Stimulated activated CD4-positive, alpha-beta T cell treated with anti-CD3 and anti-CD28 coated beads, Interleukin-1b, Interleukin-23, amount 100 ng/mL, for 48 hours (primary cell): ENCODE data around the gene EHBP1.
"Not testable (repeated sequence)": the region's sequence is repeated elsewhere in the genome, so short reads cannot be mapped to it uniquely, and the experiment has no call there.

Experiments
- DNase-seq: peaks from one replicate; pipeline ENCODE4 v3.0.0-alpha.2; 2020

Gene EHBP1

DNA sequence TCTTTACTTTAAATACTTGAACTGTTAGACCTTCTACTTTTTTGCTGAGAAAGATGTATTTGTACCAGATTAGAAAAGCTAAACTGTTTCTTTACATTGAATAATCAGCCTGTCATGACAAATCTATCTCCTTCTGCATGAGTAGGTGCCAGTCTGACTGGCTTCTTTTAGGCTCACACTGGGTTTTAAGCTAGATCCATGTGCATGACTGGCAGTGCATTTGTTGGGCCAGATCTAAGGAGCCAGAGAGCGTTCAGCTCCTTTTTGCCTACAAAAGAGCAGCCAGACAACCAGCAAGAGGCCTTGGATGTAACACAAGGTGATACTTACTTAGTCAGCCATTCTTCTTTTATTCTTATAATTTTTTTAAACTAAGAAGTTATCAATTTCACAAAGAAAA, 263.2 kb downstream of the EHBP1 start:
- no peak for DNase-seq

DNA sequence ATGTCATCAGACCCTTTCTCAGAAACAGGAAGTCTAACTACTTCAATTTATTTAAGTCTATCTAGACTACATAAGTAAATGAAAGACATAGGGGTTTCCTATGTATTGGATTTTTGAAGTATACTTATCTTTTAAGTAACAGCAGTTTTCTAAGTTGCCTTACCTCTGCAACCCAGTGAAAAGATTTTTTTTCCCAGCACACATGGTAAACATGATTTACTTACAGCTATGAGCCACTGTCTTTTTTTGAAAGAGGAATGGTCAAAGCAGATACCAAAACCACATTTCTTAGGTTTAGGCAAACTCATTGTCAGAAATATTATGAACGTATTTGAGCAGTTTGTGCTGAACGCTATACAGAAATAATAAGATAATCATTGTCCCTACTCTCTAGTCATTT, 266.4 kb downstream of the EHBP1 start:
- DNase-seq = no peak

DNA sequence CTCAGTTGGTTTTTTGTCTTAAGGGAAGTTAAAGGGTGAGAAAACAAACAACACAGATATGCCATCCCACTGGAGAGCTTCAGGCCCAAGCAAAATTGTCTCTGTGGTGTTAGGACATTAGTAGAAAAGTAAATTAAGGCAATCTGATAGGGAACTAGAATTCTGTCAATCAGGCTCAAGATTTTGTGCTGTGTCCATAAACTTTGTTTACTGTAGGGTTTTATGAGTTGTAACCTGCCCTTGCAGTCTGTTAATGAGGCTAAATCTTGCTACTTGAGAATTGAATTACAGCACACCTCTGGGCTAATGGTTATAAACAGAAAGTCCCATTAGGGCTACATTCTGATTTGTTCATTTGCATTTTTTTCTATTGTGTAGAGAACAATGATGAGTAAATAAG, 267.1 kb downstream of the EHBP1 start:
- DNase-seq = no peak

DNA sequence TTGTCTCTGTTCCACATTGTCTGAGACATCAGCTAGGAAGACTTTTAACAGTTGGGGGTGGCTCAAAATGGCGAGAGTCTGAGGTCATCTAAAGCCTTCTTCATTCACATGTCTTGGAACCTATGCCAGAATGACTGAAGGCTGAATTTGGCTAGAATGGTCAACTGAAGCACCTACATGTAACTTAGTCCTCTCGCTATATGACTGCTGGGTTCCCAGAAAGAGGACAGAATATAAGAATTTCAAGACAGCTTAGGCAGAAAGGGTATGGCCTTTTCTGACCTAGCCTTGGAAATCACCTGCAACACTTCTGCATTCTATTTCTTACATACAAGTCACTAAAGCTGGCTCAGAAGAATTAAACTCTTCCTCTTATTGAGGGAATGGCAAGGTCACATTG, 269.5 kb downstream of the EHBP1 start:
- no peak for DNase-seq

DNA sequence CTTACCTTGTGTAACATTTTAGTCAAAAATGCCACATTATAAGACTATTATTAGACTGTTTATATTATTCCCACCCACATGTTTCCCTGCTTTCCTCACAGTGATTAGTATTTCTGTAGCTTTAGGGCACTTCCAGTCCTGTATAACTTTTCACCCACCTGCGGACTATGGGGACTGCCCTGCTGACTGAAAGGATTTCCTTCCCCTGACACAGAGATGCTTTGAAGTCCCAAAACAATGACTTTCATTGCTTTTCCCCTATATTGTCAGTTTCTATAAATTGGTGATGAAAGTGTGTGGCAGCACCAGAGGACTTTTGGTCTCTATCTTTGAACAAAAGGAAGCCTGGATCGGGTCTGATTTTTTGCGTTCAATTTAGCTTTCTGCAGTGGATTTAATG, 286.1 kb downstream of the EHBP1 start:
- no peak for DNase-seq

DNA sequence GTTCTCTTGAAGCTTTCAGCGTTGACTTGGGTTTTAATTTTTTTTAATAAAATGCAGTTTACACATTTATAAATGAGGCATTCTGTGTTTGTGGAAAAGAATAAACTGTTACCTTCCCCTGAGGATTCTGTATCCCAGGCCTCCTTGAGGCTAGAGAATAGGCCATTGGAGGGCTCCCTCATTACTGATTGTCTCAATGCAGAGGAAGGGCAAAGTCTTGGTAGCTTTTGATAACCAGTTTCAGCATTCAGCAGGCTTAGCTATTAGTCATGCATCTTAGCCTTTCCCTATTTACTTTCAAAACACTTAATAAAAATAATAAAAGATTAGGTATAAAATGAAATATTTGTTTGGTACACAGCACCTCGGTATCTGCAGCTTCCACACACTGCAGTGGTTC, 287.0 kb downstream of the EHBP1 start:
- no peak for DNase-seq

DNA sequence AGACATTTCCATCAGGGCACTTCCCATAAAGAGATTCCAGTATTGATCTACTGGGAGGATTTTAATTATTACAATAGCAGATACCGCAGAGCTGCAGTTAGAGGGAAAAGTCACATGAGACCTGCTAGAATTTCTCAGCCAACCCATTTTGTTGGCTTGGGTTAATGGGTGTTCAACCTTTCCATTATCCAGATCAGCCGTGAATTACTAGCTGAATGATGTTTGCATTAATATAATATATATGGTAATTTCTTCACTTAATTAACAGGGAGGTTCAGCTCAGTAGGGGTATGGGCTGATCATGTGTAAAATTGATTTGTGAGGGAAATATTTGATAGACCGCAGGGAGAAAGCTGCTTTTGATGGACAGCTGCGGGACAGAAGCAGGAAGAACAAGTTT, 288.7 kb downstream of the EHBP1 start:
- no peak for DNase-seq

DNA sequence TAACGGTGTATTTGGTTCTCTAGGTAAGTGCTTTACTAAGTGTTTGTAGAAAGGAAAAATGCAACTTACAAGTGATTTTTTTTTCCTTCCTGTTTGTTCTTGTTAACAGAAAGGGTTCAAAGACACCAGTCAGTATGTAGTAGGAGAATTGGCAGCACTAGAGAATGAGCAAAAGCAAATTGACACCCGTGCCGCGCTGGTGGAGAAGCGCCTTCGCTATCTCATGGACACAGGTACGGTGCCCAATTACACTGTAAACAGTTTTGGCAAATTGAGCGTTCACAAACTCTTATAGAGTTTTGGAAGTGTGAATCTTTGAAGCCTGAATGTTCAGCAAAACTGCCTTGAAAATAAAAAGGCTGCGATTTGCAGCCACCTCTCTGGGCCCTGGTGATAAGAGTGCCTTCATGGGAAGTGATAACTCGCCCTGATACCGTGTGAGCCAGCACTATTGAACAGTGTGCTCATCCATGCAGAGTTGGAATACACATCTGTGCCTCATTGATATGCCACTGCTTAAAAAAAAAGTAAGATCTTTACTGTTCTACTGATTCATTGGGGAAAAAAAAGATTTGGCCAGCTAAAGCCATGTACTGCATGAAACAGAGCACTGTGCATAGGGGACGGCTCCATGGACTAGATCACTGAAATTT, 291.1 kb downstream of the EHBP1 start:
- DNase-seq = no peak

DNA sequence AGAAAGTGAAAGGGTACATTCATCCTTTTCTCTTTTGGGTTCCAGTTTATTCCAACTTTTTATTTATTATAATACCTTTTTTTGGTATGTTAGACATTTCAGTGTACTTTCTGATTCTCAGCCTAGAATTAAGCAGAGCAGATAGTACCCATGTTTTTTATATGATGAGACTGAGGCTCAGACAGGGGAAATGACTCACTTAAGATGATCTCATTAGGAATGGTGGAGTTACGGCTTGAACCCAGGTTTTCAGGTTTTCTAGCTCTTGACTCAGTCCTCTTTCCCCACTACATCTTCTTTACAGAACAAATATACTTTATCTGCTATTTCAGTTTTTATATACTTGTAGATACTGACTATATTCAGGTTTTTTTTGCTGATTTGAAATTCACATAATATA, 293.4 kb downstream of the EHBP1 start:
- no peak for DNase-seq

DNA sequence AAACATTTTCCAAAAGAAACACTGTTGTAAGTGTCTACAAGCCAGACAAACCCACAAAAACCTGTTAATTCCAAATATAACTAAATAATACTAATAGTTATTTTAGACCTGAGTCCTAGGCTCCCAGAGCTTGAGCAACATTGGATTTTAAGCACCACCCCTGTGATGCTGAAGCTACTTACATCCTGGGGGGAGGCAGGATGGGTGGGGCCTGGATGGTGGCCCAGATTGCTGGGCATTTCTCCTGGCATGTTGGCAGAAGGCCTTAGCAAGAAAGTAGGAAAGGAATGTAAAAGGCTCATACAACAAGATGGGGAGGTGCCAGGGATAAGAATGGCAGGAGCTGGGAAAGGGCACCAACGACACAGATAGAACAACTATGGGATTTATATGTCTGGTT, 294.4 kb downstream of the EHBP1 start:
- no peak for DNase-seq

DNA sequence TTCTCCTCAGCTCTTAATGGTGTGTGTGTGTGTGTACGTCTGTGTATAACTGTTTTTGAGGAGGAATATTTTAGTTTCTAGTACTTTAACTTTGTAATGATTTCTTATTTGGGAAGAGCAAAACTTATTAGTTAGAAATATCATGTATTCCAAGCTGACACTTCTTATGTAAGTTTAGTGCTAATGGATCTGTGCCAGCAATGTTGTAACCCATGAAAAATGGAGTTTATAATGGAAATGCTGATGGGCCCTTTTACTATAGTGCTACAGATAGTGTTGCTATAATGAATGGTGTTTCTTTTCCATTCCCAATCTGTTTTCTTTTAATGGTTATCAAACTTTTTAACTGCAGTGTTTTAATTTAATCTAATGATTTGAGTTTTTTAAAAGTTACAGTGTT, 295.3 kb downstream of the EHBP1 start:
- DNase-seq = no peak

DNA sequence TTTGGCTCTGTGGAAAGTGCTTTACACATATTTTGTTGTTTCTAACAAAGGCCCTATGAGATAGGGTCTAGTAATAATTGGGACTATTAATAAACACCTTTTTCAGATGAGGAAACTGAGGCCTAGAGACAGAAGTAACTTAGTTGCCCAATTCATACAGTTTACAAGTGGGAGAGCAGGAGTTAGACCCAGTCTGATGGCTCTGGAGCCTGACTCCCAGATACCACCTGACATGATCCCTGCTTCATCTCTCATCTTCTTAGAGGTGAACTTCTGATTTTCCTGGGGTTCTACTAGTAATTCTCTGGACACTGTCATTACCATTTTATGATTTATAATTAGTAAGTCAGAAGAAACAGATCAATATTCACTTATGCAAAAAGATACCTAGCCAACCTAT, 296.1 kb downstream of the EHBP1 start:
- no peak for DNase-seq

DNA sequence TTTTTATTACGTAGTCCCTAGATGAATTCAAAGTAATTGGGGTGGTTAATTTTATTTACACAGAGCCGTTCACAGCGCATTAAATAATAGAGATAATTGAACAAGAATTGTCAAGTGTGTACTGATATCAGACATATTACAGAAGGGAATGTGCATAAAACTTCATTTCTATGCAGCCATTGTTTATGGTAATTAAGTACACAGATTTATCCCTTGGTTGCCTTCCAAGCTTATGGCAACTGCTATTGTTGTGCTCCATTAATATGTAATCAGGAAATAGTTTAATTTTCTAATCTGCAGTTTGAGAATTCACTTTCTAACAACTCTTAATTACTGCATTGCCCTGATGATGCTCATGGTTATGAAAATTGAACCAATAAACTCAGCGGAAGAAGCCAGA, 297.8 kb downstream of the EHBP1 start:
- DNase-seq = no peak

DNA sequence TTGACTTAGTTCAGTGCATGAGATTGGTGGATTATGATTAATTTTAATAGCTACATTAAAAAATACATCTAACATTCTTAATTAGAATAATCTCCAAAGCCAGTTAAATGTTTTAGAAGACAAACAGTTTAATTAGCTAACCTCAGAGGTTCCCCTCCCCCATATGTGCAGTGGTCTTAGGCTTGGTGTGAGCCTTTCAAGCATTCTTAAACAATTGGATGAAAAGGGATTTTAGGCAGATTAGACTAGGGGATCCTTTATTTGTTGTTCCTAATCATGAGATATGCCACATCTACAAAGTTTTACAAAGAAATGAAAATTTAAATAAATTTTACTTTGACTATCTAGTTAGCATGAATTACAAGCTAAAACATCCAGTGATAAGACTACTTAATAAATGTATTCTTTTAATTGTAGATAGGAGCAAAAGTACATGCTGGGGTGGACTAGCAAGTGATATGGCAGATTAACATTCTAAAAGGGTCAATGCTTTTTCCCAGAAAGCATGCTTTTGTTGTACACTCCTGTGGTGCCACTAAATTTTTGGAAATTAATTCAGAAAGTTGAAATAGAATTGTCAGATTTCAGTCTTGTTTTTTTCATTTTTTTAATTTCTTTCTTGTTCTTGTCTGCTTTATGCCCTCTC, 302.4 kb downstream of the EHBP1 start:
- DNase-seq = no peak

DNA sequence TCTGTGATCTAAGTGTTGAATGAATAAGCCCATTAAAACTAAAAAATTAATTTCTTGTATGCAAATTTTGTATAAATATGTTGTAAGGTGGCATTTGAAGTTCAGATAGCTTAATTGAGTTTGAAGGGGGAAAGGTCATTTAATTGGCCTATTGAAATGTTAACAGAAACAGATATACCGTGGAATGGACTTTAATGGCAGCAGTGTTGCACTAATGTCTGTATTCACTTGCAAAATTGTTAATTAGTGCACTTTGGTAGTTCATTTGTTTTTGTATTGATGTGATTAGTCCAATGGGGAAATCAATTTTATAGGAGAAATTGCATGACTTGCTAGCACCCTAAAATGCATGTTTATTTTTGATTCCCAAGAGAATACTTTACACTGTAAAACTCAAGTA, 303.3 kb downstream of the EHBP1 start:
- DNase-seq = no peak

DNA sequence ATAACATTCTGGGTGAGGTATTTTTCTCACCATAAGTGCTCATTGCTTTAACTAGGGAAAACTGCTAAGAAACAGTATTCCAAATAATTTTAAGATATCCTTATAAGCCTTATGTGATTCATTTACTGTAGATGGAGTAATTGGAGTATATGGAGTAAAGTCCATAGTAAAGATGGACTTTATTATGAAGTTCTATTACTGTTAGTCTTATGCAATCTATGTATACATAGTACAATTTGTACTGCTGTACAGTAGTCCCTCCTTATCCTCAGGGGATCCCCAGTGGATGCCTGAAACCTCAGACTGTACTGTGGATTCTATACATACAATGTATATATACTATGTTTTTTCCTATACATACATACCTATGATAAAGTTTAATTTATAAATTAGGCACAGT, 304.0 kb downstream of the EHBP1 start:
- DNase-seq = no peak

DNA sequence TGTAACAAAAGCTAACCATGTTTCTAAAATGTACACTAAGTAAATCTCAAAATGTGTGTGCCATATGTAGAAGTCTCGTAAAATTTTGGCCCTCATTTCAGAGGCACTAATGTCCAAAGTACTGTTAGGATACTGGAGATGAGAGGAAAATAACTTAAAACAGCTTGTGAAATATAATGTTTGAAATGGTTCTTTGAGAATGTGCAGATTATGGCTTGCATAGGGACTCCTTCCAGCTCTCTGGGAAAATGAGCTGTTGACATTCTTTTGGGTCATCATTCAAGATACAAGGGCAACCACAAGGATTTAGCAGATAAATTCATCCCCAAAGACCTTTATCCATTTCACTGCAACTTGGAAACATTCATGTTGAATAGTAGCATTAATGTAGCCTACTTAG, 307.0 kb downstream of the EHBP1 start:
- DNase-seq = no peak

DNA sequence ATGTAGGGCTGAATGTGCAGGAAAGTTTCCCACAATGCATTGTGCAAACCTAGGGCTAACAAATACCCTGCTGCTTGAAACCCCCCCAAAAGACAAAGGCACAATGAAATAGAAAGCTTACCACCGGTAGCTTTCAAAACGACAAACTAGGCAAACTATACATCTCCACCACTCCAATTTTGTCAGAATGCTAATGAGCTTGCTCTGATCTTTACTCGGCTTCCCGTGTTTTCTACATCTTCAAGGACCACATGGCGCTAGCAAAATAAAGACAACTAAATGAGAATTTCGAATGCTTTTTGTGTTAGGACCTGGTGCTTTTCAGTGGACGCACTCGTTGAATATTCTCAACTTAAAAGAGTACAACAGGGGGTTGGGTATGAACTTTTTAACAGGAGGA, 307.9 kb downstream of the EHBP1 start:
- no peak for DNase-seq

DNA sequence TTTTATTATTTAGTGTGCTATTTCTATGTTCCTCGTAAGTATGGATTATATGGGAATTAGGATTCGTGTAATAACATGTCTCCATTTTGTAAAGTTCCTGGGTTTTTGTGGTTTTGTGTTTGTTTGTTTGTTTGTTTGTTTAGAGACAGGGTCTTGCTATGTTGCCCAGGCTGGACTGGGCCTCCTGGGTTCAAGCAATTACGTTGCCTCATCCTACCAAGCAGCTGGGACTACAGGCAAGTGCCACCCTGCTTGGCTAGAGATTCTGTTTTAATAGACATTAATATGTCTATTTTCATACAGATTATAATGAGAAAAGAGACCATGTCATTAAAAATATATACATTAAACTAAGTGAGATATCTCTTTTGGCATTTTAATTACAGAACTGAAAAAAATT, 309.9 kb downstream of the EHBP1 start:
- DNase-seq = no peak

DNA sequence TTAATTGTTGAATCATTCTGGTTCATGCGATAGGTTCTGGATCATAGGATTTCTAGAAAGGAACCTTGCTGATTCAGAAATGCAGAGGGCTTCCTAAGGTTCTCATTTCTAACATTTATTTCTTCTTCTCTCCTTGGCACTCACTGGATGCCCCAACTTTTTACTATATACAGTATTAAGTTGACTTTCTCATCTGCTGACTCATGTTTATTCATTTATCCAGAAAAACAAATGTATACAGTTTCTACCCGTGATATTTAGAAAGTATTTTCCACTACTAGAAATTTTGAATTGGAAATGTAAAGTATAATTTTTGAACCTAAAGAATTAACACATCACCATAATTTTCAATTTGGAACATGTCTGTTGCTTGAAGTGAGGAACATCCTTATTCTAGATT, 312.9 kb downstream of the EHBP1 start:
- DNase-seq = no peak

DNA sequence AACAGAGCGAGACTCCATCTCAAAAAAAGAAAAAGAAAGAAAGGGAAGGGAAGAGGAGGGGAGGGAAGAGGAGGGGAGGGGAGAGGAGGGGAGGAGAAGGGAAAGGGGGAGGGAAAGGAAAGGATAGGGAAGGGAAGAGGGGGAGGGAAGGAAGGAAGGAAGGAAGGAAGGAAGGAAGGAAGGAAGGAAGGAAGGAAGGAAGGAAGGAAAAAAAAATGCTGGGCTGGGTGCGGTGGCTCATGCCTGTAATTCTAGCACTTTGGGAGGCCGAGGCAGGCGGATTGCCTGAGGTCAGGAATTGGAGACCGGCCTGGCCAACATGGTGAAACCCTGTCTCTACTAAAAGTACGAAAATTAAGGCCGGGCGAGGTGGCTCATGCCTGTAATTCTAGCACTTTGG, 314.2 kb downstream of the EHBP1 start:
- DNase-seq = not testable (repeated sequence)

DNA sequence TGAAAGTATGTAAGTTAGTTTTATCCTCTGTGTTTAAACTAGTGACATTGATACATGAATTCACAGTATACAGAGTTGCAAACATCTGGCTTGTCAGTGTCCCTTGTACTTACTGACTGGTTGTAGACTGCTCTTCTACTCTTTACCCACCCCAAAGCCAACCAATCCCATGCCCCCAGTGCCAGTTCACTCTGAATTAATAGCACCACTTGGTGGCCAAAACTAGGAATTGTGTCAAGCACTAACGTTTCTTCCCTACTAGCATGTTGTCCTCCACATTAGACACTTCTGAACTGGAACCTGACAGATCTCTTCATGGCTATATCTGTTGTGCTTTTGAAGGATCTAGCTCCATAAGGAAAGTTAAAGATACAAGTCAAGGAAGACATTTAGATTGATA, 317.9 kb downstream of the EHBP1 start:
- no peak for DNase-seq

DNA sequence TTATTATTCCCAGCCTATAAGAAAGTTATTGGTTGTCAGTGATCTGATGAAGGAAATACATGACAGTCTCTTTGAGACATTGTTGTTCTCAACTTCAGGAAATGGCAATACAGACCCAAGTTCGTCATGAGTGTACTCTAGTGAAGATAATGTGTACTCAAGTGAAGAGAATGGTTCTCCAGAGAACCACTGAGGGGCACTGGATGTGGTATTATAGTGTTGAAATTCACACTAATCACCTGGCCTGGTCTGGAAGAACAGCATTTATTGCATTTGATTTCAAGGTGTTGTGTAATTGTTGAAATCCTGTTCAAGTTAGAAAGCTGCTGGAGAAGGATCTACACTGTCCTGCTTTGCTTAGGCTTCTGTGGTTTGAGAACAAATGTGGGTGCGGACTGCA, 321.7 kb downstream of the EHBP1 start:
- DNase-seq = no peak

DNA sequence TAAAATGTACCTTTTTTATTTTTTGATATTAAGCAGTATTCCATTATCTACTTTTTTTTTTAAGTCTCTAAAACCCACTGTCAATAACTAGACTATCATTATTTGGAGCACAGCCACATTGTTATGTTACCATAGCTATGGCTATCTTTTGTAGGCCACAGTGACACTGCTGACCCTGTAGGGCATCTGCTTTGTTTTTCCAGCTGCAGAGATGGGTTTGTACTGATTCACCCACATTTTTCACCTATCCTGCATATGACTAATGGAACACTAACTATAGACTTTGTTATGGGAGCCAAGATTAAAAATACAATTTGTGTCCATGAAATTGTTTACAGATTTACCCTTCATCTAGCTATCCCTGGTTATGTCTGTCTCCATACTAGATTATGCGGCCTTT, 323.5 kb downstream of the EHBP1 start:
- no peak for DNase-seq

DNA sequence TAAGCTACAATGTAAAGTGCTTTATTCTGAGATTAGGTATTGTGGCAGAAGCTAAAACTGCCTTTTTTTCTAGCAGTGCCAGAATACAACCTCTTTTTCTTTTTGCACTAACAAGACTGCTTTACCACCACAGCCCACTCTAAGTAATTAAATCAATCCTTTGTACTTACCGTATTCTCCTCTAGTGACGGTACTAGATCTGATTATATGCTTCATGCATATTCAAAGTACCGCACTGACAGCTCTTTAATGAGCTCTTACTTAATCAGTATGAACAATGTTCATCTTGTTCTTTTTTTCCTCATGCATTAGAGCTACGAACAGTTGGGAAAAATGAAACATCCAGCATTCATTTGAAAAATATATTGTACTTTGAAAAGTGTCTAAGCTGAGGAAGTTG, 329.0 kb downstream of the EHBP1 start:
- no peak for DNase-seq
